ENCODE results near the gene IRF8. TPM values are rescaled to one million over a fixed set of nuclear protein-coding genes. Genes with fewer than 3 reads are reported as not detected.

The IRF8 gene
- total and polyA plus RNA-seq, 2 of the 4 experiments (the other 2 are of a cell fraction): not detected

DNA sequence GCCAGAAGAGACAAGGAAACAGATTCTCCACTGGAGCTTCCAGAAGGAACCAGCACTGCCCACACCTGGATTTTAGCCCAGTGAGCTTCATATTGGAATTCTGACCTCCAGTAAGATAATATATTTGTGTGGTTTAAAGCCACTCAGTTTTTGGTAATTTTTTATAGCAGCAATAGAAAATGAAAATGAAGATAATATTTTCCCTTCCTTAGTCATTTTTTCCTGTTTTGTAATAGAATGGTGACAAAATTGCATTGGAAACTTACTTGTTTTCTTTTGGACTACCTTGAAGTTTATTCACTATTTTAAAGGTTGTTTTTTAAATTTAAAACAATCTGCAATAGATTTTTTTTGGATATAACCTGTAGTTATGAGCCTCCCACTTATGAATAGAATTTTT is 29.8 kb upstream of the IRF8 start:
- no TSS peak for BruUV-seq (replicated peaks)
- no peak for ATAC-seq (ENCODE audit: low read depth)
- H3K27me3 ChIP-seq (ENCODE audit: control insufficient read depth, insufficient read depth, low read length): peaks cover 43% of the 10 kb centered on the region

More for the DNA sequence above, 29.8 kb upstream of the IRF8 start:
- Histone ChIP-seq H2BK20ac (ENCODE audit: low read depth, low read length) (no peak overlapping the region), H2AFZ (replicated peaks; ENCODE audit: low read length, poor library complexity) (no peak overlapping the region), H3K9me1 (ENCODE audit: insufficient read depth, low read length) (no peaks in the 10 kb centered on the region), H3K4ac (ENCODE audit: low read depth, low read length) (no peak overlapping the region), H2BK15ac (ENCODE audit: low read depth, low read length) (no peak overlapping the region), H3K56ac (ENCODE audit: extremely low read depth, insufficient read depth, low read length) (no peak overlapping the region), H3K23ac (ENCODE audit: low read depth, low read length) (no peak overlapping the region), H4K5ac (ENCODE audit: low read depth, low read length) (no peak overlapping the region), H3K14ac (replicated peaks; ENCODE audit: low read depth, low read length) (no peak overlapping the region), H3K79me1 (ENCODE audit: low read depth in 1 of 2, low read length in 2 of 2) (no peaks in the 10 kb centered on the region), H4K8ac (ENCODE audit: low read depth in 2 of 2, low read length in 2 of 2) (no peak overlapping the region), H2BK5ac (ENCODE audit: low read depth, low read length, poor library complexity, severe bottlenecking) (no peak overlapping the region), H3K18ac (ENCODE audit: low read depth, low read length) (no peak overlapping the region), H3K9ac (ENCODE audit: low read depth, low read length) (no peak overlapping the region), H3K27ac (ENCODE audit: insufficient read depth, low read length) (no peak overlapping the region), H3K4me2 (ENCODE audit: low read depth, low read length) (no peak overlapping the region), H3K36me3 (ENCODE audit: control insufficient read depth, insufficient read depth, low read length) (no peaks in the 10 kb centered on the region), H3K9me3 (ENCODE audit: control insufficient read depth, insufficient read depth, low read length) (peaks cover 5% of the 10 kb centered on the region), H4K91ac (ENCODE audit: insufficient read depth, low read depth, low read length) (no peak overlapping the region), H3K4me3 (ENCODE audit: insufficient read depth, low read depth, low read length) (no peak overlapping the region), H2AK9ac (replicated peaks; ENCODE audit: low read depth, low read length, poor library complexity) (no peak overlapping the region), H3K4me1 (ENCODE audit: control insufficient read depth, insufficient read depth, low read length) (no peaks in the 10 kb centered on the region), H2BK120ac (ENCODE audit: low read depth, low read length) (no peak overlapping the region), H2AK5ac (ENCODE audit: low read depth, low read length) (no peak overlapping the region), H4K20me1 (ENCODE audit: insufficient read depth, low read length) (no peaks in the 10 kb centered on the region)
- TF ChIP-seq POLR2A (IDR thresholded peaks at IDR 0.05; ENCODE audit: low read depth, low read length): no peak
- ChIA-PET CTCF (no interaction called here), POLR2A (ENCODE audit: unreplicated experiment) (no interaction called here)
- dilution Hi-C loops (cut with HindIII; ENCODE audit: low sequenced_read_pairs, unreplicated experiment) (no loop called here), in situ Hi-C loops (cut with MboI; ENCODE audit: low sequenced_read_pairs) (no loop called here), intact Hi-C loops (cut with micrococcal nuclease) (no loop called here)
- no peak for DNase-seq
